GM10266 (cell line): ENCODE results near the gene TIAM2.
"Not testable (repeated sequence)": the region's sequence is repeated elsewhere in the genome, so short reads cannot be mapped to it uniquely, and the experiment has no call there.

Experiments used
- DNase-seq: peaks from one replicate; pipeline ENCODE4 v3.0.0; 2012; ENCODE audit errors: extremely low spot score
- TF ChIP-seq, protein P1 (sequence below): IDR thresholded peaks from 2 replicates; pipeline ENCODE4 v1.5.1; 2012; ENCODE audit warnings: mild to moderate bottlenecking, low read depth; ENCODE audit not compliant: control insufficient read depth, insufficient read depth; ENCODE audit errors: missing control alignments

TIAM2 gene

DNA sequence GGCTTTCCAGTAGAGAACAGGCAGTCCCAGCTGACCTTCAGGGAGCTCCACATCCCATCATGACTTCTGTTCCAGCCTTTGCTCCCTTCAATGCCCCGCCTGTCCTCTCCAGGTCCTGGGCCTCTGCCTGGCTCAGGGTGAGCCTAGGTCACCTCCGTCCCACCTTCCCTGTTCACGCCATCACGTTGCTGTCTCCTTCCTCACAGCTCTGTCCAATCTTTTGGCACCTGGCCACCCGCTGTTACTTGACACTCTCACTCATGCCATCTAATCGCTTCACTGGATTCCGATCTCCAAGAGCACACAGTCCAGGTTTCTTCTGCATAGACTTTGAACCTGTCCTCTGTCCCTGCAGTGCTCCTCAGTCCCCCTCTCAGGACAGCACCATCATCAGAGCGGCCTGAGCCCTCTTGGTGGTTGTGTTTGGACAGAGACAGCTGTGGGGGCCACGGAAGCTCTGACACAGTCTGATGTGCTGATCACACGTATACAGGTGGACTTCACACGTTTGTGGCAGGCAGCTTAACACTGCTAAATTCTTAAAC lies 34.7 kb upstream of the TIAM2 start:
- TF ChIP-seq, protein P1, sequence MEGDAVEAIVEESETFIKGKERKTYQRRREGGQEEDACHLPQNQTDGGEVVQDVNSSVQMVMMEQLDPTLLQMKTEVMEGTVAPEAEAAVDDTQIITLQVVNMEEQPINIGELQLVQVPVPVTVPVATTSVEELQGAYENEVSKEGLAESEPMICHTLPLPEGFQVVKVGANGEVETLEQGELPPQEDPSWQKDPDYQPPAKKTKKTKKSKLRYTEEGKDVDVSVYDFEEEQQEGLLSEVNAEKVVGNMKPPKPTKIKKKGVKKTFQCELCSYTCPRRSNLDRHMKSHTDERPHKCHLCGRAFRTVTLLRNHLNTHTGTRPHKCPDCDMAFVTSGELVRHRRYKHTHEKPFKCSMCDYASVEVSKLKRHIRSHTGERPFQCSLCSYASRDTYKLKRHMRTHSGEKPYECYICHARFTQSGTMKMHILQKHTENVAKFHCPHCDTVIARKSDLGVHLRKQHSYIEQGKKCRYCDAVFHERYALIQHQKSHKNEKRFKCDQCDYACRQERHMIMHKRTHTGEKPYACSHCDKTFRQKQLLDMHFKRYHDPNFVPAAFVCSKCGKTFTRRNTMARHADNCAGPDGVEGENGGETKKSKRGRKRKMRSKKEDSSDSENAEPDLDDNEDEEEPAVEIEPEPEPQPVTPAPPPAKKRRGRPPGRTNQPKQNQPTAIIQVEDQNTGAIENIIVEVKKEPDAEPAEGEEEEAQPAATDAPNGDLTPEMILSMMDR: no peak
- no peak for DNase-seq

DNA sequence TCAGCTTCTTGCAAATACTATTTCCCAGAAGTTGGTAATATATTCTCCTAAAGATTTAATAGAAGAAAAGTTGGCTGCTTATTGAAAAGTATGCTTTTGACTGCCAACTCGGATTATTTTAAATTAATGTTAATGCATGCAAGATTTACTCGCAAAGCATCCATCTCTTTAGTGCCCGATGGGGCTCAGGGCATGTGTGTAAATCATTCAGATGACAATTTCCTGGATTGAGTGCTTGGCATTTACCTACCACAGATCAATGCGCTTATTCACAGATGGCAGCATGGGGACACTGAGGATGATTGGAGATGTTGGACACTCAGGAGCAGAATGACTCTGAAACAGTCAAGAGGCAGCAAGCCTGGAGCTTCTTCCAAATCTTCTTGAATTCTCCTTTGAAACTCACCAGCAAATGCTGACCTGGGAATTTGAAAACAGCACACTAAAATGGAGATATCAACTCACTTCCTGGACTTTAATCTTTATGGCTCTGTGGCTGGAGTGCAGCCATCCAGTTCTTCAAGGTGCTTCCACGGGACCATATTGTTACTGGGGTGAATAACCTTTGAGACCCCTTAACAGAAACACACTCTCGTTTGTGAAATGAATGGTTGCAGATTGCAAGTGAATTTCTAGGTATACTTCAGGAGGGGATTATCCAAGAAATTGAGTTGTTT lies 34.1 kb upstream of the TIAM2 start:
- TF ChIP-seq, protein P1: no peak
- DNase-seq: no peak

DNA sequence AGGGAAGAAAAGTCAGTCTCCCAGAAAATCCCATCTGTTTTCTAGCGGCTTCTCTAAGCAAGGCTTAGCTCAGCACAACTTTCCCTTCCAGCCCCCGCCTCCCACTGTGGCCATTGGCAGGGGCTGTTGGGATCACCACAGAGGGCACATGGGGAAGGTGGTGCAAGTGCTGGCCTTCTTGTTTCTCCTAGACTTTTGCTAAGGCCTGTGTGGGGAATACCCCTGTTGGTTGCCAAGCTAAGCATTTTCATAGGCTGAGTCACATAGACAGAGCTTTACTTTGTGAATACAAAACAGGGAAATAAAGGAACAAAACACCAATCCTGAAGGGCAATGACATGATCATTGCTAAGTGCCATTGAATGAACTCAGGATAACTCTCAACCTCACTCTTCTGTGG lies 32.4 kb upstream of the TIAM2 start:
- no peak for DNase-seq
- TF ChIP-seq, protein P1: no peak

DNA sequence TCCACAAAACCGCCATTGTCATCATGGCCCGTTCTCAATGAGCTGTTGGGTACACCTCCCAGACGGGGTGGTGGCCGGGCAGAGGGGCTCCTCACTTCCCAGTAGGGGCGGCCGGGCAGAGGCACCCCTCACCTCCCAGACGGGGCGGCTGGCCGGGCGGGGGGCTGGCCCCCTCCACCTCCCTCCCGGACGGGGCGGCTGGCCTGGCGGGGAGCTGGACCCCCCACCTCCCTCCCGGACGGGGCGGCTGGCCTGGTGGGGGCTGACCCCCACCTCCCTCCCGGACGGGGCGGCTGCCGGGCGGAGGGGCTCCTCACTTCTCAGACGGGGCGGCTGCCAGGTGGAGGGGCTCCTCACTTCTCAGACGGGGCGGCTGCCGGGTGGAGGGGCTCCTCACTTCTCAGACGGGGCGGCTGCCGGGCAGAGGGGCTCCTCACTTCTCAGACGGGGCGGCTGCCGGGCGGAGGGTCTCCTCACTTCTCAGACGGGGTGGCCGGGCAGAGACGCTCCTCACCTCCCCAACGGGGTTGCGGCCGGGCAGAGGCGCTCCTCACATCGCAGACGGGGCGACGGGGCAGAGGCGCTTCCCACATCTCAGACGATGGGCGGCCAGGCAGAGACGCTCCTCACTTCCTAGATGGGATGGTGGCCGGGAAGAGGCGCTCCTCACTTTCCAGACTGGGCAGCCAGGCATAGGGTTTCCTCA lies 28.9 kb upstream of the TIAM2 start:
- not testable (repeated sequence) for DNase-seq

DNA sequence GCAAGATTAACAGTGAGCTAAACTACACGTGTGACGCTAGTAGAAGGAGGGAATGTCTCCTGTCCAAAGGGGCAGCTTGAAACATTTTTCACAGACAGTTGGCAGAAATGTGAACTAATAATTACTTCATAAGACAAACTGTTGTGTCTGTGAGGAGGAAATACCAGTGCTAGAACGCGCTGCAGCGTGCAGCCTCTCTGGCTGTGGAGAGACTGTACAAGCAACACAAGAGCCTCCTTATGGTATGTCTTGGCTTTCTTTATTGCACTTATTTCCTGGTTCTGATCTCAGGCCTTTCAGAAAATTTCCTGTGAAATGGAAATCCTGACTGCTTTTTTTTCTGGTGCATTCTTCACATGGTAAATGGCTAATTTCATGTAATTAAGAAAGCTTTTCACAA lies 25.3 kb upstream of the TIAM2 start:
- TF ChIP-seq, protein P1: no peak
- no peak for DNase-seq

DNA sequence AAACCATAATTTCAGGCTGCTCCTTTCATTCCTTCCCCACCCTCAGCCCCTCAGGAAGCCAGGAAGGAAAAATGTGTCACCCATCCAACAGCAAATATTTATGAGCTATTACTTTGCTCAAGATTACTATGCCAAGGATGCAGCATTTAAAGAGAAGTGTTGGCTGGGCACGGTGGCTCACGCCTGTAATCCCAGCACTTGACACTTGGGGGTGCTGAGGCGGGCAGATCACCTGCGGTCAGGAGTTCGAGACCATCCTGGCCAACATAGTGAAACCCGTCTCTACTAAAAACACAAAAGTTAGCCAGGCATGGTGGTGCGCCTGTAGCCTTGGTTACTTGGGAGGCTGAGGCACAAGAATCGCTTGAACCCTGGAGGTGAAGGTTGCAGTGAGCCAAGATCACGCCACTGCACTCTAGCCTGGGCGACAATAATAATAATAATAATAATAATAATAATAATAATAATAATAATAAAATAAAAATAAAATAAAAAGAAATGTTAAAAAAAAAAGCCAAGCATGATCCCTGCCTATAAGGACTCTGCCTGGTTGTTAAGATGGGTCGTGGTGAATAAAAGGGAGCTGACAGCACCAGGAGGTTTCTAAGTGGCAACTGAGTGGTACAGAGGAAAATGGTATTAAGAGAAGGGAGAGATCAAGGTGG lies 20.5 kb upstream of the TIAM2 start:
- TF ChIP-seq, protein P1: no peak

DNA sequence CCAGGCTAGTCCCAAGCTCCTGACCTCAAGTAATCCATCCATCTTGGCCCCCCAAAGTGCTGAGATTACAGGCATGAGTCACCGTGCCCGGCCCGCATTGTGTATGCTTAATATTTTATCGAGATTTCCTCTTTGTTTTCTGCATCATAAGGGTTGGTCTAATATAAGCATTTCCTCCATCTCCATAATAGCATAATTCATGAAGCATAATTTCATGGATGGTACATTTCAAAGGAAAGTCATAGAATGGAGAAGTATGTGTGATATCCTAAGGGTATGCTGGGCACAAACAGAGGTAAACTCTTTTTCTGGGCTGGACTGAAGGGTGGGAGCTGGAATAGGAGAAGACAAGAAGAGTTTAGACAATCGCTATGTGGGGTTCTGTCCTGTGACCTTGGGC lies 17.5 kb upstream of the TIAM2 start:
- TF ChIP-seq, protein P1: no peak

More for the DNA sequence above, 20.5 kb upstream of the TIAM2 start:
- no peak for DNase-seq

More for the DNA sequence above, 17.5 kb upstream of the TIAM2 start:
- DNase-seq: no peak
